LNCaP clone FGC (cell line): Measurements from ENCODE around the gene OSMR.

ENCODE experiments used
- DNase-seq: peaks from one replicate; pipeline ENCODE4 v3.0.0-alpha.2; 2011; ENCODE audit warnings: low read depth
- H3K4me3 ChIP-seq: 2 replicates; pipeline ENCODE4 v1.5.1; 2011; ENCODE audit warnings: mild to moderate bottlenecking, low read depth, low read length, control low read depth
- CTCF ChIP-seq: IDR thresholded peaks from 2 replicates; pipeline ENCODE4 v1.5.1; 2012; ENCODE audit warnings: mild to moderate bottlenecking; ENCODE audit not compliant: control insufficient read depth, insufficient read depth; ENCODE audit errors: extremely low read depth

The OSMR gene

GRCh38 chr5:38816083-38817030, 29.5 kb upstream of the OSMR start:
- TF ChIP-seq CTCF: no peak
- H3K4me3 ChIP-seq: no peak overlapping the region
- no peak for DNase-seq

GRCh38 chr5:38821679-38822078, 24.1 kb upstream of the OSMR start:
- no peak for TF ChIP-seq CTCF
- no peak for DNase-seq
- H3K4me3 ChIP-seq: no peak overlapping the region

- DNase-seq: no peak
- TF ChIP-seq CTCF: no peak
- no peak overlapping the region for H3K4me3 ChIP-seq
These were observed 22.3 kb upstream of the OSMR start for GRCh38 chr5:38823503-38823902.

- no peak for DNase-seq
- no peak overlapping the region for H3K4me3 ChIP-seq
- no peak for TF ChIP-seq CTCF
These were observed 21.0 kb upstream of the OSMR start for GRCh38 chr5:38824821-38825220.

- no peak overlapping the region for H3K4me3 ChIP-seq
- no peak for DNase-seq
- TF ChIP-seq CTCF: no peak
These were observed 20.3 kb upstream of the OSMR start for GRCh38 chr5:38825494-38825893.

GRCh38 chr5:38827525-38827924, 18.3 kb upstream of the OSMR start:
- H3K4me3 ChIP-seq: no peak overlapping the region
- TF ChIP-seq CTCF: no peak
- DNase-seq: no peak
